ENCODE measurements around the gene ILF3. TPM values are rescaled to one million over a fixed set of nuclear protein-coding genes. Genes with fewer than 3 reads are reported as not detected.

The ILF3 gene
- total and polyA plus RNA-seq, 10 of the 15 experiments (the other 5 are each of a cell fraction or from before 2014, with no cell fraction given): 28.1 to 383 (median 176) TPM

DNA sequence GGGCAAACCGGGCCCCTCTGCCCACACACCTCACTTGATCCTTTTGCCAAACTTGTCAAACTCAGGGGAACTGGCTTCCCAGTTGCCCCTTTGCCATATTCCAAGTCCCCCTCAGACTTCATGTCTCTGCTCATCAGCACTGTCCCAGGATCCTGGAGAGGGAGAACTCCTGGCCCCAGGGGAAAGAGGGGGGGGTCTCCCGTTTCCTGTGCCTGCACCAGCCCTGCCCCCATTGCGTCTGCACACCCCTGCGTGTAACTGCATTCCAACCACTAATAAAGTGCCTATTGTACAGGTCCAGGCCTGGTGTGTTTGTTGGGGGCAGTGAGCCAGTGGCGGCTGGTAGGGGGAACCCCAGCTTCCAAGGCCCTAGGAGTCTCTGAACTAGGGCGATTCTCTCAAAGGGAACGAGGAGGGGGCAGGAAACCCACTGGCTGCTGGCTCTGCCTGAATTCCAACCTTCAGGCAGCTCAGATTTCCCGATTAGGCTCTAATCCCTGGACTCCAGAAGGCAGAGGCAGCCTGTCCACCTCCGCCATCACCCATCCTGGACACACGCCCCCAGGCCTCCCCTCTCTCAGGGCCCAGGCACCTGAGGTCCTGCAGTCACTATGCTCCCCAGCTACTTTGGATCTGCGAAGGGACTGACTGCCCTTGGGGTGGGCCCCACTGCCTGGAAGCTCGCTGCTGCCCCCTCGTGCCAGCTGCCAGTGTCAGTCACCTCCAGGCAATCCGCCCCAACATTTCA, 9.7 kb upstream of the ILF3 start:
- Histone ChIP-seq H3K4me1 (ENCODE audit: control insufficient read depth, insufficient read depth, low read length) (peaks cover 2% of the 10 kb centered on the region), H2AFZ (ENCODE audit: control insufficient read depth, low read depth, low read length) (no peak overlapping the region), H3K27me3 (replicated peaks in 1 of 2; ENCODE audit: control insufficient read depth in 2 of 2, insufficient read depth in 2 of 2, low read length in 1 of 2) (no peaks in the 10 kb centered on the region), H3K4me3 (no peak overlapping the region), H3K4me2 (ENCODE audit: control insufficient read depth, insufficient read depth) (no peak overlapping the region), H3K27ac (ENCODE audit: control insufficient read depth, insufficient read depth) (no peak overlapping the region), H3K9me3 (replicated peaks; ENCODE audit: control insufficient read depth, insufficient read depth, low read length) (no peaks in the 10 kb centered on the region), H3K36me3 (ENCODE audit: control insufficient read depth in 2 of 2, insufficient read depth in 2 of 2, low read length in 1 of 2) (peaks cover 2 to 4% of the 10 kb centered on the region in 2 experiments; a peak in 3 of 4 replicates), H4K20me1 (ENCODE audit: control insufficient read depth, insufficient read depth) (no peaks in the 10 kb centered on the region), H3K9ac (ENCODE audit: control insufficient read depth, insufficient read depth, low read length) (no peak overlapping the region), H3K79me2 (ENCODE audit: control insufficient read depth, insufficient read depth, low read length) (no peaks in the 10 kb centered on the region)
- BruUV-seq (replicated peaks): no TSS peak
- no peak for FAIRE-seq
- 17% methylated on average over 14 of the region's 14 CpGs for WGBS (ENCODE audit: insufficient coverage, insufficient replicate concordance, low lambda C conversion rate, missing lambda C conversion rate)
- ChIA-PET RAD21 (ENCODE audit: unreplicated experiment) (interaction anchor here (0.7 to 12.9 kb wide), 19 partner anchors 11 to 241 kb away, joined by 3 to 250 read pairs (median 5); partner anchors contain the start of genes CDC37 and QTRT1), SMC1A (ENCODE audit: uncharacterized antibody, unreplicated experiment) (interaction anchor here (0.7 to 15.7 kb wide), 12 partner anchors 9 to 161 kb away, joined by 3 to 252 read pairs (median 4); partner anchors contain the start of gene QTRT1), POLR2A (interaction anchor here (0.5 to 4.1 kb wide), 12 partner anchors 9 to 216 kb away, joined by 3 to 24 read pairs (median 4); no protein-coding TSS in a partner anchor), CTCF (interaction anchor here (0.6 to 12.8 kb wide), 34 partner anchors 9 to 686 kb away, joined by 3 to 397 read pairs (median 4); partner anchors contain the start of genes CDKN2D, DNM2 and QTRT1)
- intact Hi-C loops (cut with micrococcal nuclease; ENCODE audit: unreplicated experiment): loop anchor here (1.0 to 5.0 kb wide), 2 partner anchors 42 to 63 kb away; no protein-coding TSS in a partner anchor
- in situ Hi-C loops (cut with MboI): loop anchor here (5.0 kb wide), 1 partner anchor 62 kb away; no protein-coding TSS in a partner anchor
- peak; percentile 91 for ATAC-seq
- no peak for DNase-seq (ENCODE audit: low read depth, low spot score)
- TF ChIP-seq, protein P1, sequence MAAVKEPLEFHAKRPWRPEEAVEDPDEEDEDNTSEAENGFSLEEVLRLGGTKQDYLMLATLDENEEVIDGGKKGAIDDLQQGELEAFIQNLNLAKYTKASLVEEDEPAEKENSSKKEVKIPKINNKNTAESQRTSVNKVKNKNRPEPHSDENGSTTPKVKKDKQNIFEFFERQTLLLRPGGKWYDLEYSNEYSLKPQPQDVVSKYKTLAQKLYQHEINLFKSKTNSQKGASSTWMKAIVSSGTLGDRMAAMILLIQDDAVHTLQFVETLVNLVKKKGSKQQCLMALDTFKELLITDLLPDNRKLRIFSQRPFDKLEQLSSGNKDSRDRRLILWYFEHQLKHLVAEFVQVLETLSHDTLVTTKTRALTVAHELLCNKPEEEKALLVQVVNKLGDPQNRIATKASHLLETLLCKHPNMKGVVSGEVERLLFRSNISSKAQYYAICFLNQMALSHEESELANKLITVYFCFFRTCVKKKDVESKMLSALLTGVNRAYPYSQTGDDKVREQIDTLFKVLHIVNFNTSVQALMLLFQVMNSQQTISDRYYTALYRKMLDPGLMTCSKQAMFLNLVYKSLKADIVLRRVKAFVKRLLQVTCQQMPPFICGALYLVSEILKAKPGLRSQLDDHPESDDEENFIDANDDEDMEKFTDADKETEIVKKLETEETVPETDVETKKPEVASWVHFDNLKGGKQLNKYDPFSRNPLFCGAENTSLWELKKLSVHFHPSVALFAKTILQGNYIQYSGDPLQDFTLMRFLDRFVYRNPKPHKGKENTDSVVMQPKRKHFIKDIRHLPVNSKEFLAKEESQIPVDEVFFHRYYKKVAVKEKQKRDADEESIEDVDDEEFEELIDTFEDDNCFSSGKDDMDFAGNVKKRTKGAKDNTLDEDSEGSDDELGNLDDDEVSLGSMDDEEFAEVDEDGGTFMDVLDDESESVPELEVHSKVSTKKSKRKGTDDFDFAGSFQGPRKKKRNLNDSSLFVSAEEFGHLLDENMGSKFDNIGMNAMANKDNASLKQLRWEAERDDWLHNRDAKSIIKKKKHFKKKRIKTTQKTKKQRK (IDR thresholded peaks at IDR 0.05; ENCODE audit: low read depth, low read length): no peak
- TF ChIP-seq SMARCA5 (IDR thresholded peaks at IDR 0.05) (peak; percentile 63; the same call in 1 of the 2 replicates), HDGF (IDR thresholded peaks at IDR 0.05) (0 out of 2 replicates have a peak, but pooled peaks have one; percentile 42), MTA3 (IDR thresholded peaks at IDR 0.05; ENCODE audit: borderline replicate concordance, low read length) (no peak), CHD1 (IDR thresholded peaks at IDR 0.05; ENCODE audit: low read depth, low read length) (no peak), CREM (IDR thresholded peaks at IDR 0.05; ENCODE audit: low read depth) (no peak), FOXK2 (IDR thresholded peaks at IDR 0.05) (no peak), RCOR1 (conservative IDR thresholded peaks at IDR 0.05; ENCODE audit: low read depth, low read length) (no peak), FOS (IDR thresholded peaks at IDR 0.05; ENCODE audit: borderline replicate concordance, extremely low read depth, insufficient read length) (no peak), CHD2 (IDR thresholded peaks at IDR 0.05; ENCODE audit: borderline replicate concordance, low read depth, low read length) (no peak), ZNF217 (IDR thresholded peaks at IDR 0.05) (no peak), TBL1XR1 (IDR thresholded peaks at IDR 0.05; ENCODE audit: low read depth, low read length) (no peak), YY1 (IDR thresholded peaks at IDR 0.05; ENCODE audit: low read depth, low read length) (peak; percentile 79), TCF12 (IDR thresholded peaks at IDR 0.05; ENCODE audit: low read depth, low read length) (no peak), ZNF384 (IDR thresholded peaks at IDR 0.05; ENCODE audit: borderline replicate concordance, low read depth, low read length) (no peak)
- TF ChIP-seq, protein P2, sequence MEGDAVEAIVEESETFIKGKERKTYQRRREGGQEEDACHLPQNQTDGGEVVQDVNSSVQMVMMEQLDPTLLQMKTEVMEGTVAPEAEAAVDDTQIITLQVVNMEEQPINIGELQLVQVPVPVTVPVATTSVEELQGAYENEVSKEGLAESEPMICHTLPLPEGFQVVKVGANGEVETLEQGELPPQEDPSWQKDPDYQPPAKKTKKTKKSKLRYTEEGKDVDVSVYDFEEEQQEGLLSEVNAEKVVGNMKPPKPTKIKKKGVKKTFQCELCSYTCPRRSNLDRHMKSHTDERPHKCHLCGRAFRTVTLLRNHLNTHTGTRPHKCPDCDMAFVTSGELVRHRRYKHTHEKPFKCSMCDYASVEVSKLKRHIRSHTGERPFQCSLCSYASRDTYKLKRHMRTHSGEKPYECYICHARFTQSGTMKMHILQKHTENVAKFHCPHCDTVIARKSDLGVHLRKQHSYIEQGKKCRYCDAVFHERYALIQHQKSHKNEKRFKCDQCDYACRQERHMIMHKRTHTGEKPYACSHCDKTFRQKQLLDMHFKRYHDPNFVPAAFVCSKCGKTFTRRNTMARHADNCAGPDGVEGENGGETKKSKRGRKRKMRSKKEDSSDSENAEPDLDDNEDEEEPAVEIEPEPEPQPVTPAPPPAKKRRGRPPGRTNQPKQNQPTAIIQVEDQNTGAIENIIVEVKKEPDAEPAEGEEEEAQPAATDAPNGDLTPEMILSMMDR (IDR thresholded peaks at IDR 0.05 in 2 of 3, conservative IDR thresholded peaks at IDR 0.05 in 1 of 3; ENCODE audit: control insufficient read depth in 2 of 3, extremely low read depth in 1 of 3, insufficient read depth in 1 of 3, low read depth in 3 of 3, low read length in 3 of 3): peak; percentile 91 to 95 (median 93)
- TF ChIP-seq, protein P3, sequence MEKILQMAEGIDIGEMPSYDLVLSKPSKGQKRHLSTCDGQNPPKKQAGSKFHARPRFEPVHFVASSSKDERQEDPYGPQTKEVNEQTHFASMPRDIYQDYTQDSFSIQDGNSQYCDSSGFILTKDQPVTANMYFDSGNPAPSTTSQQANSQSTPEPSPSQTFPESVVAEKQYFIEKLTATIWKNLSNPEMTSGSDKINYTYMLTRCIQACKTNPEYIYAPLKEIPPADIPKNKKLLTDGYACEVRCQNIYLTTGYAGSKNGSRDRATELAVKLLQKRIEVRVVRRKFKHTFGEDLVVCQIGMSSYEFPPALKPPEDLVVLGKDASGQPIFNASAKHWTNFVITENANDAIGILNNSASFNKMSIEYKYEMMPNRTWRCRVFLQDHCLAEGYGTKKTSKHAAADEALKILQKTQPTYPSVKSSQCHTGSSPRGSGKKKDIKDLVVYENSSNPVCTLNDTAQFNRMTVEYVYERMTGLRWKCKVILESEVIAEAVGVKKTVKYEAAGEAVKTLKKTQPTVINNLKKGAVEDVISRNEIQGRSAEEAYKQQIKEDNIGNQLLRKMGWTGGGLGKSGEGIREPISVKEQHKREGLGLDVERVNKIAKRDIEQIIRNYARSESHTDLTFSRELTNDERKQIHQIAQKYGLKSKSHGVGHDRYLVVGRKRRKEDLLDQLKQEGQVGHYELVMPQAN (conservative IDR thresholded peaks at IDR 0.05): no peak
